PC-9 (cell line): ENCODE results near the gene ELAVL1.

ENCODE experiments used
- CTCF ChIP-seq: fragments of 200-600 bp; sonication (generic); conservative IDR thresholded peaks from 2 replicates; pipeline ENCODE4 v1.6.1; 2017; ENCODE audit warnings: mixed run types, antibody characterized with exemption, mild to moderate bottlenecking, moderate library complexity
- EZH2 ChIP-seq: fragments of 200-600 bp; sonication (generic); IDR thresholded peaks from 2 replicates; pipeline ENCODE4 v1.8.0; 2017; ENCODE audit warnings: antibody characterized with exemption, low read depth

- TF ChIP-seq CTCF (no peak), EZH2 (no peak)
These were observed 17.9 kb upstream of the ELAVL1 start for GRCh38 chr19:8023371-8023770.
